ENCODE results near the gene PPFIA1. TPM values are rescaled to one million over a fixed set of nuclear protein-coding genes. Genes with fewer than 3 reads are reported as not detected.

PPFIA1 gene
- total and polyA plus RNA-seq, 9 donors: 24.9 to 37.4 (median 28.8) TPM

- H3K27me3 ChIP-seq (ENCODE audit: control insufficient read depth, insufficient read depth, low read length): no peaks in the 10 kb centered on the region
- no peak overlapping the region for H3K27ac ChIP-seq (ENCODE audit: low read length)
- H3K4me1 ChIP-seq (ENCODE audit: control insufficient read depth, insufficient read depth, low read length): no peaks in the 10 kb centered on the region
- no peak overlapping the region for H3K4me3 ChIP-seq (ENCODE audit: low read length)
- no peak for DNase-seq
- peaks cover 47% of the 10 kb centered on the region for H3K36me3 ChIP-seq (ENCODE audit: control insufficient read depth, insufficient read depth, low read length)
- WGBS (ENCODE audit: insufficient coverage): 80% methylated on average over 1 of the region's 3 CpGs
- no peaks in the 10 kb centered on the region for H3K9me3 ChIP-seq (replicated peaks; ENCODE audit: control insufficient read depth, low read depth, low read length)
Measured at GRCh38 chr11:70351646-70352045, 81.2 kb downstream of the PPFIA1 start.

GRCh38 chr11:70352100-70352499, 81.6 kb downstream of the PPFIA1 start:
- no peak overlapping the region for H3K27ac ChIP-seq (ENCODE audit: low read length)
- no peak overlapping the region for H3K4me3 ChIP-seq (ENCODE audit: low read length)
- H3K4me1 ChIP-seq (ENCODE audit: control insufficient read depth, insufficient read depth, low read length): no peaks in the 10 kb centered on the region
- no peaks in the 10 kb centered on the region for H3K9me3 ChIP-seq (replicated peaks; ENCODE audit: control insufficient read depth, low read depth, low read length)
- H3K36me3 ChIP-seq (ENCODE audit: control insufficient read depth, insufficient read depth, low read length): peaks cover 51% of the 10 kb centered on the region
- H3K27me3 ChIP-seq (ENCODE audit: control insufficient read depth, insufficient read depth, low read length): no peaks in the 10 kb centered on the region
- no CpG with 5 or more reads among the region's 1 CpG for WGBS (ENCODE audit: insufficient coverage)
- no peak for DNase-seq

- no peak overlapping the region for H3K4me3 ChIP-seq (ENCODE audit: low read length)
- H3K36me3 ChIP-seq (ENCODE audit: control insufficient read depth, insufficient read depth, low read length): peaks cover 52% of the 10 kb centered on the region
- H3K9me3 ChIP-seq (replicated peaks; ENCODE audit: control insufficient read depth, low read depth, low read length): no peaks in the 10 kb centered on the region
- no peaks in the 10 kb centered on the region for H3K4me1 ChIP-seq (ENCODE audit: control insufficient read depth, insufficient read depth, low read length)
- no peak overlapping the region for H3K27ac ChIP-seq (ENCODE audit: low read length)
- no peaks in the 10 kb centered on the region for H3K27me3 ChIP-seq (ENCODE audit: control insufficient read depth, insufficient read depth, low read length)
- WGBS (ENCODE audit: insufficient coverage): 41% methylated on average over 5 of the region's 19 CpGs
- no peak for DNase-seq
Measured at GRCh38 chr11:70352601-70353000, 82.1 kb downstream of the PPFIA1 start.

- Histone ChIP-seq H3K27me3 (ENCODE audit: control insufficient read depth, insufficient read depth, low read length) (no peaks in the 10 kb centered on the region), H3K4me3 (ENCODE audit: low read length) (no peak overlapping the region), H3K9me3 (replicated peaks; ENCODE audit: control insufficient read depth, low read depth, low read length) (no peaks in the 10 kb centered on the region), H3K36me3 (ENCODE audit: control insufficient read depth, insufficient read depth, low read length) (peaks cover 48% of the 10 kb centered on the region), H3K4me1 (ENCODE audit: control insufficient read depth, insufficient read depth, low read length) (no peaks in the 10 kb centered on the region), H3K27ac (ENCODE audit: low read length) (no peak overlapping the region)
- no peak for DNase-seq
- no CpG with 5 or more reads among the region's 2 CpGs for WGBS (ENCODE audit: insufficient coverage)
Measured at GRCh38 chr11:70353329-70353728, 82.8 kb downstream of the PPFIA1 start.

- DNase-seq: no peak
- 71% methylated on average over 15 of the region's 19 CpGs for WGBS (ENCODE audit: insufficient coverage)
- Histone ChIP-seq H3K36me3 (ENCODE audit: control insufficient read depth, insufficient read depth, low read length) (peaks cover 47% of the 10 kb centered on the region), H3K4me3 (ENCODE audit: low read length) (no peak overlapping the region), H3K4me1 (ENCODE audit: control insufficient read depth, insufficient read depth, low read length) (no peaks in the 10 kb centered on the region), H3K27me3 (ENCODE audit: control insufficient read depth, insufficient read depth, low read length) (no peaks in the 10 kb centered on the region), H3K27ac (ENCODE audit: low read length) (no peak overlapping the region), H3K9me3 (replicated peaks; ENCODE audit: control insufficient read depth, low read depth, low read length) (no peaks in the 10 kb centered on the region)
Measured at GRCh38 chr11:70353900-70354568, 83.5 kb downstream of the PPFIA1 start.

GRCh38 chr11:70354629-70355028, 84.1 kb downstream of the PPFIA1 start:
- Histone ChIP-seq H3K9me3 (replicated peaks; ENCODE audit: control insufficient read depth, low read depth, low read length) (no peaks in the 10 kb centered on the region), H3K27ac (ENCODE audit: low read length) (no peak overlapping the region), H3K4me1 (ENCODE audit: control insufficient read depth, insufficient read depth, low read length) (no peaks in the 10 kb centered on the region), H3K27me3 (ENCODE audit: control insufficient read depth, insufficient read depth, low read length) (no peaks in the 10 kb centered on the region), H3K36me3 (ENCODE audit: control insufficient read depth, insufficient read depth, low read length) (peaks cover 47% of the 10 kb centered on the region), H3K4me3 (ENCODE audit: low read length) (no peak overlapping the region)
- no CpG with 5 or more reads among the region's 2 CpGs for WGBS (ENCODE audit: insufficient coverage)
- DNase-seq: no peak

- no peaks in the 10 kb centered on the region for H3K9me3 ChIP-seq (replicated peaks; ENCODE audit: control insufficient read depth, low read depth, low read length)
- H3K4me1 ChIP-seq (ENCODE audit: control insufficient read depth, insufficient read depth, low read length): no peaks in the 10 kb centered on the region
- WGBS (ENCODE audit: insufficient coverage): 94% methylated on average over 11 of the region's 11 CpGs
- no peak overlapping the region for H3K27ac ChIP-seq (ENCODE audit: low read length)
- DNase-seq: peak; percentile 22
- H3K27me3 ChIP-seq (ENCODE audit: control insufficient read depth, insufficient read depth, low read length): no peaks in the 10 kb centered on the region
- peaks cover 65% of the 10 kb centered on the region for H3K36me3 ChIP-seq (ENCODE audit: control insufficient read depth, insufficient read depth, low read length)
- H3K4me3 ChIP-seq (ENCODE audit: low read length): no peak overlapping the region
Measured at GRCh38 chr11:70358753-70359152, 88.3 kb downstream of the PPFIA1 start.

- no peak overlapping the region for H3K27ac ChIP-seq (ENCODE audit: low read length)
- peaks cover 59% of the 10 kb centered on the region for H3K36me3 ChIP-seq (ENCODE audit: control insufficient read depth, insufficient read depth, low read length)
- no peaks in the 10 kb centered on the region for H3K9me3 ChIP-seq (replicated peaks; ENCODE audit: control insufficient read depth, low read depth, low read length)
- no peak overlapping the region for H3K4me3 ChIP-seq (ENCODE audit: low read length)
- 30% methylated on average over 2 of the region's 8 CpGs for WGBS (ENCODE audit: insufficient coverage)
- no peaks in the 10 kb centered on the region for H3K27me3 ChIP-seq (ENCODE audit: control insufficient read depth, insufficient read depth, low read length)
- H3K4me1 ChIP-seq (ENCODE audit: control insufficient read depth, insufficient read depth, low read length): no peaks in the 10 kb centered on the region
- DNase-seq: no peak
Measured at GRCh38 chr11:70359451-70360205, 89.1 kb downstream of the PPFIA1 start.

GRCh38 chr11:70360211-70360610, 89.7 kb downstream of the PPFIA1 start:
- DNase-seq: no peak
- H3K4me1 ChIP-seq (ENCODE audit: control insufficient read depth, insufficient read depth, low read length): no peaks in the 10 kb centered on the region
- no peak overlapping the region for H3K4me3 ChIP-seq (ENCODE audit: low read length)
- no peaks in the 10 kb centered on the region for H3K9me3 ChIP-seq (replicated peaks; ENCODE audit: control insufficient read depth, low read depth, low read length)
- H3K27me3 ChIP-seq (ENCODE audit: control insufficient read depth, insufficient read depth, low read length): no peaks in the 10 kb centered on the region
- WGBS (ENCODE audit: insufficient coverage): 65% methylated on average over 4 of the region's 6 CpGs
- H3K27ac ChIP-seq (ENCODE audit: low read length): no peak overlapping the region
- H3K36me3 ChIP-seq (ENCODE audit: control insufficient read depth, insufficient read depth, low read length): peaks cover 61% of the 10 kb centered on the region

- WGBS (ENCODE audit: insufficient coverage): no CpG with 5 or more reads among the region's 2 CpGs
- Histone ChIP-seq H3K9me3 (replicated peaks; ENCODE audit: control insufficient read depth, low read depth, low read length) (no peaks in the 10 kb centered on the region), H3K36me3 (ENCODE audit: control insufficient read depth, insufficient read depth, low read length) (peaks cover 47% of the 10 kb centered on the region), H3K27me3 (ENCODE audit: control insufficient read depth, insufficient read depth, low read length) (no peaks in the 10 kb centered on the region), H3K4me3 (ENCODE audit: low read length) (no peak overlapping the region), H3K4me1 (ENCODE audit: control insufficient read depth, insufficient read depth, low read length) (no peaks in the 10 kb centered on the region), H3K27ac (ENCODE audit: low read length) (no peak overlapping the region)
- DNase-seq: peak; percentile 73
Measured at GRCh38 chr11:70364178-70364577, 93.7 kb downstream of the PPFIA1 start.
